Measurements from ENCODE around the gene TSHZ2. TPM values are rescaled to one million over a fixed set of nuclear protein-coding genes. Genes with fewer than 3 reads are reported as not detected.
"Not testable (repeated sequence)": the region's sequence is repeated elsewhere in the genome, so short reads cannot be mapped to it uniquely, and the experiment has no call there.

The TSHZ2 gene
- total and polyA plus RNA-seq, 2 of the 4 experiments (the other 2 are of a cell fraction), result under 0.01 to 0.02 TPM

- H2AFZ ChIP-seq (replicated peaks; ENCODE audit: low read length, poor library complexity); CTCF ChIA-PET: not testable (repeated sequence)
Measured at GRCh38 chr20:53024653-53025052, 52.5 kb downstream of the TSHZ2 start.

More at GRCh38 chr20:53024653-53025052, 52.5 kb downstream of the TSHZ2 start:
- H3K79me1 ChIP-seq (ENCODE audit: low read depth in 1 of 2, low read length in 2 of 2); H3K4ac ChIP-seq (ENCODE audit: low read depth, low read length); H3K4me1 ChIP-seq (ENCODE audit: control insufficient read depth, insufficient read depth, low read length); H2BK20ac ChIP-seq (ENCODE audit: low read depth, low read length); H3K27ac ChIP-seq (ENCODE audit: insufficient read depth, low read length); H3K27me3 ChIP-seq (ENCODE audit: control insufficient read depth, insufficient read depth, low read length); POLR2A ChIA-PET (ENCODE audit: unreplicated experiment); ATAC-seq (ENCODE audit: low read depth); H2AK5ac ChIP-seq (ENCODE audit: low read depth, low read length); H3K36me3 ChIP-seq (ENCODE audit: control insufficient read depth, insufficient read depth, low read length); H4K8ac ChIP-seq (ENCODE audit: low read depth in 2 of 2, low read length in 2 of 2); H4K5ac ChIP-seq (ENCODE audit: low read depth, low read length); H4K91ac ChIP-seq (ENCODE audit: insufficient read depth, low read depth, low read length); H3K14ac ChIP-seq (replicated peaks; ENCODE audit: low read depth, low read length); H4K20me1 ChIP-seq (ENCODE audit: insufficient read depth, low read length); H3K4me2 ChIP-seq (ENCODE audit: low read depth, low read length); intact Hi-C loops (cut with micrococcal nuclease); BruUV-seq (replicated peaks); H2BK15ac ChIP-seq (ENCODE audit: low read depth, low read length); H3K9me1 ChIP-seq (ENCODE audit: insufficient read depth, low read length); H2BK5ac ChIP-seq (ENCODE audit: low read depth, low read length, poor library complexity, severe bottlenecking); H3K9ac ChIP-seq (ENCODE audit: low read depth, low read length); H3K18ac ChIP-seq (ENCODE audit: low read depth, low read length); in situ Hi-C loops (cut with MboI; ENCODE audit: low sequenced_read_pairs); H2AK9ac ChIP-seq (replicated peaks; ENCODE audit: low read depth, low read length, poor library complexity); H3K9me3 ChIP-seq (ENCODE audit: control insufficient read depth, insufficient read depth, low read length); H3K56ac ChIP-seq (ENCODE audit: extremely low read depth, insufficient read depth, low read length); H3K23ac ChIP-seq (ENCODE audit: low read depth, low read length); DNase-seq; dilution Hi-C loops (cut with HindIII; ENCODE audit: low sequenced_read_pairs, unreplicated experiment); H3K4me3 ChIP-seq (ENCODE audit: insufficient read depth, low read depth, low read length); H2BK120ac ChIP-seq (ENCODE audit: low read depth, low read length): not testable (repeated sequence)
- 60% methylated on average over 1 of the region's 5 CpGs; no CpG with 5 or more reads in 1 of the 2 experiments for WGBS, 2 experiments (ENCODE audit: extremely low coverage in 2 of 2, insufficient read length in 1 of 2)

Measured in IMR-90 (cell line).